GM21619 (cell line): ENCODE data around the gene GRHPR.
"Not testable (repeated sequence)": the region's sequence is repeated elsewhere in the genome, so short reads cannot be mapped to it uniquely, and the experiment has no call there.

Experiments used
- ATAC-seq: cut with Tn5 transposase; IDR thresholded peaks from one replicate; pipeline ENCODE4 v1.9.1; 2021; ENCODE audit not compliant: unreplicated experiment

The GRHPR gene

DNA sequence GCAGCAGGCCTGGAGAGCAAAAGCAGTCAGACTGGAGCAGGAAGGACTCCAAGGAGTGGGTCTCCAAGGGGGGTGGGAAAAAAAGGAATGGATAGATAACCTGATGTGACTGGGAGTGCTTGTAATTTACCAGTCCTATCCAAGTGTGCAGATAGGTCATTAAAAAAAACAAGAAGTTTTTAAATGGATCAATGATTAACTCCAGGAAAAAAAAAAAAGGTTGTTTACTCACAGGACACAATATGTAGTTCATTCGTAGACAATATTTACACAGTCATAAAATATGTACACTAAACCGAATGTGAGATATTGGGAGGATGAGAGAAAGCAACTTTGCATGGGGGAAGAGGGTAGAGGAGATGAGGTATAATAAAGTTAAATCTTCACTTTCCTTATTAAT is 22.4 kb downstream of the GRHPR start:
- ATAC-seq: no peak

DNA sequence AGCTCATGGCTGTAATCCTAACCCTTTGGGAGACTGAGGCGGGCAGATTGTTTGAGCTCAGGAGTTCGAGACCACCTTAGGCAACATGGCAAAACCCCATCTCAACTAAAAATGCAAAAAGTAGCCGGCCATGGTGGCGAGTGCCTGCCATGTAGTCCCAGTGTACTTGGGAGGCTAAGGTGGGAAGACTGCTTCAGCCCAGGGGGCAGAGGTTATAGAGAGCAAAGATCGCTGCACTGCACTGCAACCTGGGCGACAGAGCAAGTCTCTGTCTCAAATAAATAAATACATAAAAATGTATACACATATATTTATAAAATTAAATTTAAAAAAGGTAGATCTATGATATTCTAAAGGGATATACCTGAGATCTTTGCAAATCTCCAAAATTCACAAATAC is 23.3 kb downstream of the GRHPR start:
- no peak for ATAC-seq

DNA sequence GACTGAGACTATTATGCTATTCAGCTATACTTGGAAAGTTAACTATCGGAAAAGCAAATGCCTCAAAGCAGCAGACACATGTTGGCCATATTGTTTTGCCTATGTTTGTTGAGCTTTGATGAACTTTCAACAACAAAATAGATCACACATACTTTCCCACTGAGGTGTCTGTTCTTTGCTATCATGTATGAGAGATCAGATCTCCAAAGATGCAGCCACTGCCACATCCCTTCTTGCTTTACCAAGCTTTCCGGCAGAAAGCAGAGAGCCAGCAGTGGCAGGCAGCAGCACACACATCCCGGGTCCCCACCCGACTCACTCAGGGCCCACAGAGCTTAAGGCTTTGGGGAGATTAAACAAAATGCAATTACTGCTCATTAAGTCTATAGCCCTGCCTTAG is 23.9 kb downstream of the GRHPR start:
- ATAC-seq: no peak

DNA sequence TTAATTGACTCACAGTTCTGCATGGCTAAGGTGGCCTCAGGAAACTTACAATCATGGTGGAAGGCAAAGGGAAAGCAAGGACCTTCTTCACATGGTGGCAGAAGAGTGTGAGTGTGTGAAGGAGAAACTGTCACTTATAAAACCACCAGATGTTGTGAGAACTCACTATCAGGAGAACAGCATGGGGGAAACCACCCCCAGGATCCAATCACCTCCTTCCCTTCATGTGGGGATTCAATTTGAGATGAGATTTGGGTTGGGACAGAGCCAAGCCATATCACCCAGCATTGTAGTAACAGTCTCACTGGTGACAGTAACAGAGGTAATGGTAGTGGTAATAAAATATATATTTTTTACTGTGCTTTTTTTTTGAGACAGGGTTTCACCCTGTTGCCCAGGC is 24.6 kb downstream of the GRHPR start:
- no peak for ATAC-seq

DNA sequence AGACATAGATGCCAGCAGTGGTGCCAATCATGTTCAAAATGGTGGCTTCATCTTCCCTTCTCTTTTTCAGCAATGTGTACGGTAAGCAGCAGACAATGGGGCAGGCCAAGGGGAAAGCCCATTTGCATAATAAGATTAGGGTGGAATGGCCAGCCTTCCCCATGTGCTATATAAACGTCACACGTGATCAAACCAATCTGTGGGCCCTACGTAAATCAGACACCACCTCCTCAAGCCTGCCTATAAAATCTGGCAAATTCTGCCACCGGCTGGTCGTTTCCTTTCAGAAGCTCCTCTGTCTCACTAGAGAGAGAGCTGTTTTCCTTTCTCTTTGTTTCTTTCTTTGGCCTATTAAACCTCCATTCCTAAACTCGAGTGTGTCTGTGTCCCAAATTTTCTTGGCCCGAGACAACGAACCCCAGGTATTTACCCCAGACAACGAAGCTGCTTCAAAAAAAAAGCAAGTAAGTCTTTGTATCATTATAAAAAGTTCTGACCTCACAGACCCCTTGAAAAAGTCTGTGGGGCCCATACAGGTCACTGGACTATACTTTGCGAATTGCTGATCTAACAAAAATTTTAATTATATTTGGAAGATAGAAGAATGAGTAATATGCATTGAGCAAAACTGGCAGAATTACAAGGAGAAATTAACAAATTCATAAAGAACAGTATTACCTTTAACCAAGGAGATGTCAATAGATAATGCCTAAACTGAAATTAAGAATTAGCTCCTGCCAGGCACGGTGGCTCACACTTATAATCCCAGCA is 27.6 kb downstream of the GRHPR start:
- ATAC-seq: no peak

GRCh38 chr9:37451628-37452027 is 29.1 kb downstream of the GRHPR start:
- no peak for ATAC-seq

- ATAC-seq: no peak
Observed at GRCh38 chr9:37452611-37453010, 30.1 kb downstream of the GRHPR start.

GRCh38 chr9:37453827-37454226 is 31.3 kb downstream of the GRHPR start:
- no peak for ATAC-seq

- ATAC-seq: no peak
Observed at GRCh38 chr9:37454238-37454637, 31.7 kb downstream of the GRHPR start.

DNA sequence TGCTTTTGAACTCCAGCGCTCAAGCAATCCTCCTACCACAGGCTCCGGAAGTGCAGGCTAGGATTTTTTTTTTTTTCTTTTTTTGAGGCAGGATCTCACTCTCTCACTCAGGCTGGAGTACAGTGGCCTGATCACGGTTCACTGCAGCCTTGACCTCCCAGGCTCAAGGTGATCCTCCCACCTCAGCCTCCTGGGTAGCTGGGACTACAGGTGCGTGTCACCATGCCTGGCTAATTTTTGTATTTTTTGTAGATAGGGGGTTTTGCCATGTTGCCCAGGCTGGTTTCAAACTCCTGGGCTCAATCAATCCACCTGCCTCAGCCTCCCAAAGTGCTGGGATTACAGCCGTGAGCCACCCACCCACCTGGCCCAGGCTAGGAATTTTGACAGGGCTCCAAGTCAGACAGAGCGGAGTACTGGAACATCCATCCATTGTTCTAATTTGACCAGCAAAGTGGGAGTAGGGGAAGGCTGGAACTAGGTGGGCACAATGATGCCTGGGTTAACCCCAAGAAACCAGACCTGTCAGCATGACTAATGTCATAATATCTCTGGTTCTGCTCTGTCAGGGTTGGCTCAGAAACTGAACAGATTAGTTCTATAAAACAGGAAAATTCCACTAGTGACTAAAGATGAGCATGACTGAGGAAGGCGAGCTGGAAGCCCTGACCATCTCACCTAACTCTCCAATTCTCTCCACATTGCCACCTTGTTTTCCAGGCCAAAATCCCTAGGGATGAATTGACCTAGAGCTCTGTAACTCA is 33.6 kb downstream of the GRHPR start:
- no peak for ATAC-seq

DNA sequence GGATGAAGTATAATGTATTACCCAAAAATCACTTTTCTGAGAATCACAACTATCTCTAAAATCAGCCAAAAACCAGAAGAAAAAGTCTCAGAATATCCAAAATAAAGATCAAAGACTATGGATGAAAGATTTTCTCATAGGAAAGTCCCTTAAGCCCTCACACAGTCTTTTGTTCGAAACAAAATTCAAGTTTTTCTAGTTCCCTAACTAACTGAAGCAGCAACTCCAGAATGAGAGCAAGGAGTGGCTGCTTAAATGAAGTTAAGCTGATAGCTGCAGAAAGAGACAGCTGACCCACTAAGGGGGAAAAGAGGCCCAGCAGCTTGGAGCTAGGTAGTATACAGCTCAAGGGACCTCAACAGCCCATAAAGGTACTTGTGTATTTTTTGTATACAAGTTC is 34.3 kb downstream of the GRHPR start:
- ATAC-seq: no peak

DNA sequence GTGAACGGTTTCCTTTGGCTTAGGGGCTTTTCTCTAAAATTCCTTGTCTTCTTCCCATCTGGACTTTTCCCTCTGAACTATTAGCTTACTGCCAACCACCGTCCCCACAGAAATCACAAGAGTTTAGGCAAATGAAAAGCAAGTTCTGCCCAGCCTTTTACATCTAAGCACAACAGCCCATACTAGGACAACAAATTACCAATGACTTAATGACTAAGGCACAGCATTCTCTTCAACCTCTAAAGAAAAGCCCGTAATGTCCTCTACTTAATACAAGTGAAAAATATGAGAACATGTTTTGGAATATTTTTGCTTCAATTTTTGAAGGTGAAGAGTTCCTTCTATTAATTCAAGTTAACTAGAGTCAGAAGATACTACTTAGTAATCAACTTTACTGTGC is 41.5 kb downstream of the GRHPR start:
- no peak for ATAC-seq

- ATAC-seq: peak; percentile 25
Observed at GRCh38 chr9:37464426-37465248, 42.1 kb downstream of the GRHPR start.

GRCh38 chr9:37465249-37466036 is 42.9 kb downstream of the GRHPR start, which contains the start of gene ZBTB5:
ZBTB5 (minus strand) TSS chr9:37465450; CDS start chr9:37442551, 22,899 bp downstream.
- peak; percentile 74 for ATAC-seq

GRCh38 chr9:37466037-37466709 is 43.7 kb downstream of the GRHPR start:
- peak; percentile 9 for ATAC-seq

DNA sequence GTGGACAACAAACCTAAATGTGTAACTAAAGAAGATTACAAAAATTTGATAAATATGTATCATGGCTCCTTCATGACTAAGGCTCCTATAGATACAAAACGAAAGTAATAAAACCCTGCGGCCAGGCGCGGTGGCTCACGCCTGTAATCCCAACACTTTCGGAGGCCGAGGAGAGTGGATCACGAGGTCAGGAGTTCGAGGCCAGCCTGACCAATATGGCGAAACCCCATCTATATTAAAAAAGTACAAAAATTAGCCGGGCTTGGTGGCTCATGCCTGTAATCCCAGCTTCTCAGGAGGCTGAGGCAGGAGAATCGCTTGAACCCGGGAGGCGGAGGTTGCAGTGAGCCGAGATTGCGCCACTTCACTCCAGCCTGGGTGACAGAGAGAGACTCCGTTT is 45.0 kb downstream of the GRHPR start:
- not testable (repeated sequence) for ATAC-seq

- no peak for ATAC-seq
Observed at GRCh38 chr9:37468620-37469019, 46.1 kb downstream of the GRHPR start.

GRCh38 chr9:37471942-37472684 is 49.6 kb downstream of the GRHPR start:
- no peak for ATAC-seq

- ATAC-seq: not testable (repeated sequence)
Observed at GRCh38 chr9:37473982-37474381, 51.5 kb downstream of the GRHPR start.
